ENCODE data around the gene RNF183.
"Not testable (repeated sequence)": the region's sequence is repeated elsewhere in the genome, so short reads cannot be mapped to it uniquely, and the experiment has no call there.

Gene RNF183

GRCh38 chr9:113275157-113276131 is 27.7 kb downstream of the RNF183 start, which contains the start of the genes CDC26 and PRPF4:
TSS of gene CDC26 (minus strand) at chr9:113275572. CDS start at chr9:113272507, 3,065 bp downstream.
TSS of gene PRPF4 (plus strand) at chr9:113275658. CDS start at chr9:113275744, 86 bp downstream.
- peak; percentile 87 to 99 (median 96) for DNase-seq

DNA sequence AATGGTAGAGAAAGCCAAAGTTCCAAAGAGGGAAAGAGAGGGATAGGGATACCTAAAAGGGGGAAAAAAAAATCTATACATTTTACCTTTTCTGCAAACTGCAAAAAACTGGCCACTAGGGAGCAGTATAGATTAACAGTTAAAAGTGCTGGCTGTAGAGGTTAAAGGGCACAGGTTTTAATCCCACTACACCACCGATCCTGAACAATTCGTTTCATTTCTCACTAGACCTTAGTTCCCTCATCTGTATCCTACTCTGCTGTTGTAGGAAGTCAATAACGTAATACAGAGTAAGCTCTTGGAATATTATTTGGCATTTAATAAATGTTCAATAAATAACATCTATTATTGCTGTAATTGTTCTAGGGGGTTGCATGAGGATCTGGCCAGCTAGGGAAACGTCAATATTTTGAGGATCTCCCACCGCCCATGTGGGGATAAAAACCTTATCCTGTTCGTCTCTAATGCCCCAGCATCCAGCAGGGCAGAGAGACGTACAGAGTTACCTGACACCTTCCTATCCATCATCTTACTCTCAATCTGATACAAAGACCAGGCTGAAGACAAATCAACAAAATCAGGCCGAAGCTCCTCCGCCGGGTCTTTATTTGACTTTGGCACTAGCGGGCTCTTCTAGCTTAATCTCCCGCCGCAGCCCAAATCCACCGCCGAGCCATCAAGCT is 28.6 kb downstream of the RNF183 start:
- DNase-seq = peak in 5 of 58 donors; percentile 4 to 73 (median 51)

DNA sequence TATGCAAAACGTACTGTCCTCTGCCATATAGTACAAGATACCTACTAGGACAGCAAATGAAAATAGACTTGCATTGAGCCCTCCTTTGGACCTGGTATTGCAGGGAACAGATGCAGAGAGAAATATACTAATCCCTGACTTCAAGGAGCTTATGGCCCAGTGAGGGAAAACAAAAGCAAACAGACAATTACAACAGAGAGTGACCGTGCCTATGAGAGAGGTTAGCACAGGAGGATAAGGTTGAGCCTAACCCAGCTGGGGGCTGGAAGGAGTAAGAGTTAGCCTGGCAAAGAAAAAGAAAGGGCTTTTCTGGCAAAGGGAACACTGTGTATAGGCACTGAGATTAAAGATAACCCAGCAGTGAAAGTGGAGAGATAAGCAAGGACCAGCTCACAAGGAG is 33.3 kb downstream of the RNF183 start:
- no peak for DNase-seq

DNA sequence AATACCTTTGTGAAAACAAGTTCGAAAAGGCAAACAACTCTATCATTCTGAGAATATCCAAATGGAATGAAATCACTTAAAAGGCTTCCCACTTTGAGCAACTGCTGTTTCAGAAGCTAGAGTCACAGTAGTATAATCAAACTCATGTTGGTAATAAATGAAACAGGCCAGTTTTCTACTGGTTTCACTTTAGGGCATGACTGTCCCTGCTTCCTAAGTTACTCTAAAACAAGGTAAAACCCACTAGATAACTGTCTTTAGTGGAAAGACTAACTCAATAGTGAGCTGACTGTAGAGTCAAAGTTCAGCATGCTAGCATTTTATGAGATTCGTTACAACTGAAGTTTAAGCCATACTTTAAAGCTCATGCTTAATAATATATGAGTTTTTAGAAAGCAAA is 33.8 kb downstream of the RNF183 start:
- DNase-seq = no peak

- DNase-seq = no peak
Measured at GRCh38 chr9:113267911-113268566, 35.1 kb downstream of the RNF183 start.

- no peak for DNase-seq
Measured at GRCh38 chr9:113266174-113266573, 37.0 kb downstream of the RNF183 start.

- DNase-seq = no peak
Measured at GRCh38 chr9:113261917-113262671, 41.1 kb downstream of the RNF183 start.

DNA sequence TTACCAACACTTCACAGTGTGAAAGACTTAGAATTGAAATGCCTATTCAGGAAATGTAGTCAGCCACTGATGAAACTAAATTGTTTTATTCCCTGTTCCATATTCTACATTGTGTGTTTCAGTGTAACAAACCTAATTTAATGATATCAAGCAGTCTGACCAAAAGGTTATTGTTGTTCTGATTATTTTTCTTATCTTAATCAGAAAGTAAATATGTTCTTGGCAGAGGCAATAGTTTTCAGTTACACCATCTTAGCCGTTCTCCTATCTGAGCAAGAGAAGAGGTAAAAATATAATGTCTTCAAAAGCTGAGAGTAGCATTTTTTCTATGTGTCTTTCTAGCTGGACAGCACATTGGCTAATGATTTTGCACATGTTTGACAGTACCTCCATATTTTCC is 44.9 kb downstream of the RNF183 start:
- DNase-seq = no peak

DNA sequence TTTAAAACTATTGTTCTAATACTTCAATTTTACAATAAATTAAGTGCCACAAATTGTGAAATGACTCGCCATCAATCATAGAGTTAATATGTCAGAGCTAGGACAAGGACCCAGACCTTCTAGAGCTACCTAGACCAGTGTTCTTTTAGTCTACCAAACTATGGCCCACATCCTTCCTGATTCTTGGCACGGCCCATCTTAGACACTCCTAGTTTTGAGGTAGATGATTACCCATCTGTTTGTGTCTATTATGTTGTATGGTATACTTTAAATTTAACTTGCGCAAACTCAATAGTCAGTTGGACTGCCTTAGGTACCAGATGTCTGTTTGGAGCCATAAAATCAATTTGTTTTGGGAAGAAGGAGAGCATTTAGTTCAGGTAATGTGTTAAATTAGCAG is 45.3 kb downstream of the RNF183 start:
- no peak for DNase-seq

DNA sequence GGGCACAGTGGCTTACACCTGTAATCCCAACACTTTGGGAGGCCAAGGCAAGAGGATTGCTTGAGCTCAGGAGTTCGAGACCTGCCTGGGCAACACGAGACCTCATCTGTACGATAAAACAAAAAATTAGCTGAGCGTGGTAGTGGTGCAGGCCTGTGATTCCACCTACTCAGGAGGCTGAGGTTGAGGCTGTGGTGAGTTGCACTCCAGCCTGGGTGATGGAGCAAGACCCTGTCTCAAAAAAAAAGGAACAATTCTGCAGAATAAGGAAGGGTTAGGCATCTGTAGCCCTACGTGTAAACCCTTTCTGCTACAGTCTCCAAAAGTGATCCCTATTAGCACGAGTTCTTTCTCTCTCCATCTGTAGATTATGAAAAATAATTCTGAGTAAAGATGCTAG is 47.7 kb downstream of the RNF183 start:
- DNase-seq = no peak

DNA sequence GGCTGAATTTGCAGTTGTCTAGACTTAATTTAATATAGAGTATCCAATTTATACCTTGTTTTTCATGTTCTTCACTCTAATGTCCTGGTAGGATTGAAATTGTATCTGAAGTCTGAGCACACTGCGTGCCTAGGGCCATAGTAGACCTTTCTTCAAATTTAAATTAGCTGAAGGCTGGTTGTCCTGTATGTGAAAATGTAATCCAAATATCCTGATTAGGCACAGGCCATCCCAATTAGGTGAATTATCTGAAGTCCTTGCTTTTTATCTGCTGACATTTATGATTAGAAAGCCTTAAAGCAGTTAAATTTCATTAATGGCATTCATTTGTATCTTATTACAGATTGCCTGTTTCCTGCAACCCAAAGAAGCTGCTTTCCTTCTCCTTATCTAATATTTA is 48.2 kb downstream of the RNF183 start:
- no peak for DNase-seq

DNA sequence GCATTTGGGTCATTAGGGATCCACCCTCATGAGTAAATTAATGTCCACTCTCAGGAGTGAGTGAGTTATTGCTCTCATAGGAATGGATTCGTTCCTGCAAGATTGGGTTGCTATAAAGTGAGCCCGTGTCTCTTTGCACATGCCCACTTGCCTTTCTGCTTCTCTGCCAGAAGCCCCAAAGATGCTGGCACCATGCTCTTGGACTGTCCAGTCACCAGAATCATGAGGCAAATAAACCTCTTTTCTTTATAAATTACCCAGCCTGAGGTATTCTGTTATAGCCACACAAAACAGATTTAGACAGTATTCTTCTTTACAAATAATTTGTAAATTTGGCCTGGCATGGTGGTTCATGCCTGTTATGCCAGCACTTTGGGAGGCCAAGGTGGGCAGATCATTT is 52.4 kb downstream of the RNF183 start:
- no peak for DNase-seq

GRCh38 chr9:113249661-113250060 is 53.5 kb downstream of the RNF183 start:
- DNase-seq = not testable (repeated sequence)

DNA sequence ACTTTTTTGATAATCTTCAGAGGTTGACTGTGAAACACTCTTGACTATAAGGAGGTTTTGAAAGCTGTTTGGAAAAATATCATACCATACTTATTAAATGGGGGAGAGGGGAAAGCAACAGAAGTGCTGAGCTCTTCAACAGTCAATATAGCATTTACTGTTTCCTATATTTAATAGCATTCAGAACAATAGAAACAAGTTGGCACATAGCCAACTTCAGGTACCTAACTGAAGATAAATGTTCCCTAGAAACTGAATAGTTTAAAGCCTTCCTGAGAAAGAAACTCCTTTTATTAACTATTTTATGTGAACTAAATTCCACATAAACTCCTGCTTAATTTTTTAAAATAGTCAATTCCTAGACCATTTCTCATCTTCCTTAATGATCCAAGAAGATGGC is 55.5 kb downstream of the RNF183 start:
- DNase-seq = no peak

Data from anterior cingulate cortex (tissue), 58 donors.